PC-3 (cell line): Measurements from ENCODE around the gene GPR119. TPM values are rescaled to one million over a fixed set of nuclear protein-coding genes. Genes with fewer than 3 reads are reported as not detected.

Experiments
- ATAC-seq: fragments of 200-7000 bp; cut with Tn5 transposase; 2 replicates; pipeline ENCODE4 v1.9.1; 2020; ENCODE audit warnings: mild to moderate bottlenecking, moderate library complexity
- BruUV-seq: library from RNA; stranded (reverse); fragments of 400-500 nt; replicated peaks from 2 replicates; lab custom pipeline; 2021; lab: Mats Ljungman, UMichigan
- CTCF ChIA-PET: fragments of 300-600 bp; sonication (Branson Sonifier 250); formaldehyde crosslinking; loops from one replicate; lab custom pipeline; 2022; ENCODE audit warnings: antibody characterized with exemption; lab: Charles Lee
- POLR2A ChIA-PET: fragments of 300-600 bp; sonication (Branson Sonifier 250); formaldehyde crosslinking; loops from one replicate; lab custom pipeline; 2022; ENCODE audit warnings: antibody characterized with exemption; ENCODE audit not compliant: unreplicated experiment; lab: Charles Lee
- DNase-seq: peaks from one replicate; pipeline ENCODE4 v3.0.0-alpha.2; 2015
- H2AFZ ChIP-seq: fragments of 300-600 bp; sonication (generic); 2 replicates; pipeline ENCODE4 v1.6.0; 2016; ENCODE audit warnings: antibody characterized with exemption, low read length
- H3F3A ChIP-seq: fragments of 300-600 bp; sonication (generic); one replicate; pipeline ENCODE4 v1.6.0; 2017; ENCODE audit warnings: antibody characterized with exemption, low read length, control low read depth, mild to moderate bottlenecking; ENCODE audit not compliant: unreplicated experiment
- H3K27ac ChIP-seq: fragments of 300-600 bp; sonication (generic); 2 replicates; pipeline ENCODE4 v1.5.1; 2016; ENCODE audit warnings: mild to moderate bottlenecking, low read length
- H3K27me3 ChIP-seq: fragments of 300-600 bp; sonication (generic); 2 replicates; pipeline ENCODE4 v1.6.1; 2016; ENCODE audit warnings: low read length, mixed read lengths
- H3K36me3 ChIP-seq: fragments of 300-600 bp; sonication (generic); 2 replicates; pipeline ENCODE4 v1.6.1; 2016; ENCODE audit warnings: low read depth, mixed run types, low read length, mixed read lengths
- H3K4me1 ChIP-seq: fragments of 300-600 bp; sonication (generic); 2 replicates; pipeline ENCODE4 v1.5.1; 2016; ENCODE audit warnings: low read length; ENCODE audit not compliant: insufficient read depth
- H3K4me2 ChIP-seq: fragments of 300-600 bp; sonication (generic); 2 replicates; pipeline ENCODE4 v1.6.0; 2016; ENCODE audit warnings: low read length
- H3K4me3 ChIP-seq: fragments of 300-600 bp; sonication (generic); 2 replicates; pipeline ENCODE4 v1.5.1; 2016; ENCODE audit warnings: mild to moderate bottlenecking, low read length, mixed read lengths
- H3K79me2 ChIP-seq: fragments of 300-600 bp; sonication (generic); 2 replicates; pipeline ENCODE4 v1.6.1; 2017; ENCODE audit warnings: low read length, mixed read lengths
- H3K9ac ChIP-seq: fragments of 300-600 bp; sonication (generic); 2 replicates; pipeline ENCODE4 v1.6.0; 2016; ENCODE audit warnings: mild to moderate bottlenecking, low read length
- H3K9me2 ChIP-seq: fragments of 300-600 bp; sonication (generic); replicated peaks from 2 replicates; pipeline ENCODE4 v1.6.1; 2016; ENCODE audit warnings: mixed run types, low read length, mixed read lengths
- H3K9me3 ChIP-seq: fragments of 300-600 bp; sonication (generic); 2 replicates; pipeline ENCODE4 v1.6.1; 2016; ENCODE audit warnings: low read length, mixed read lengths
- H4K20me1 ChIP-seq: fragments of 300-600 bp; sonication (generic); 2 replicates; pipeline ENCODE4 v1.6.1; 2016; ENCODE audit warnings: low read length, mixed read lengths
- CTCF ChIP-seq: fragments of 300-600 bp; sonication (generic); conservative IDR thresholded peaks from 2 replicates; pipeline ENCODE4 v1.5.1; 2017; ENCODE audit warnings: antibody characterized with exemption, low read depth, mild to moderate bottlenecking, low read length
- EZH2 ChIP-seq: fragments of 300-600 bp; sonication (generic); IDR thresholded peaks from one replicate; pipeline ENCODE4 v1.6.1; 2017; ENCODE audit warnings: antibody characterized with exemption, mild to moderate bottlenecking, low read length; ENCODE audit not compliant: unreplicated experiment
- EZH2phosphoT487 ChIP-seq: fragments of 300-600 bp; sonication (generic); IDR thresholded peaks from 2 replicates; pipeline ENCODE4 v1.6.1; 2018; ENCODE audit warnings: mild to moderate bottlenecking, antibody characterized with exemption, low read length, borderline replicate concordance
- intact Hi-C: fragments of 100-400 bp; cut with micrococcal nuclease; formaldehyde crosslinking; loops from 2 replicates; pipeline ENCODE4 v1.9.0; 2023
- total RNA-seq: library from RNA; depleted of rRNA; stranded (reverse); fragments of >200 nt; gene quantifications from 2 replicates; pipeline ENCODE4 v1.2.3, GENCODE V29; 2014

Gene GPR119
- total RNA-seq, 1 experiment from 2014 or later = not detected

- intact Hi-C loops = no loop called here
- no peak overlapping the region for H3K4me2 ChIP-seq
- DNase-seq (no peak), ATAC-seq (no peak)
- TF ChIP-seq EZH2phosphoT487 (no peak), EZH2 (no peak), CTCF (no peak)
- ChIA-PET POLR2A (no interaction called here), CTCF (no interaction called here)
- no peaks in the 10 kb centered on the region for H3K4me1 ChIP-seq
- H3K9me3 ChIP-seq = no peaks in the 10 kb centered on the region
- no peak overlapping the region for H3K4me3 ChIP-seq
- H4K20me1 ChIP-seq = no peaks in the 10 kb centered on the region
- H2AFZ ChIP-seq = no peak overlapping the region
- H3K9me2 ChIP-seq = no peaks in the 10 kb centered on the region
- no peaks in the 10 kb centered on the region for H3F3A ChIP-seq
- BruUV-seq = no TSS peak
- no peaks in the 10 kb centered on the region for H3K79me2 ChIP-seq
- H3K9ac ChIP-seq = no peak overlapping the region
- H3K27me3 ChIP-seq = no peaks in the 10 kb centered on the region
- no peak overlapping the region for H3K27ac ChIP-seq
- H3K36me3 ChIP-seq = no peaks in the 10 kb centered on the region
Measured at GRCh38 chrX:130419263-130419662, 33.8 kb upstream of the GPR119 start.

GRCh38 chrX:130418740-130419139 is 33.3 kb upstream of the GPR119 start:
- intact Hi-C loops = no loop called here
- TF ChIP-seq CTCF (no peak), EZH2phosphoT487 (no peak), EZH2 (no peak)
- H3K9me2 ChIP-seq = no peaks in the 10 kb centered on the region
- no peaks in the 10 kb centered on the region for H3K79me2 ChIP-seq
- ChIA-PET CTCF (no interaction called here), POLR2A (no interaction called here)
- ATAC-seq (no peak), DNase-seq (no peak)
- H3K4me2 ChIP-seq = no peak overlapping the region
- no peaks in the 10 kb centered on the region for H3K4me1 ChIP-seq
- no peaks in the 10 kb centered on the region for H4K20me1 ChIP-seq
- H3F3A ChIP-seq = no peaks in the 10 kb centered on the region
- no peak overlapping the region for H3K4me3 ChIP-seq
- H2AFZ ChIP-seq = no peak overlapping the region
- no TSS peak for BruUV-seq
- H3K27ac ChIP-seq = no peak overlapping the region
- H3K36me3 ChIP-seq = no peaks in the 10 kb centered on the region
- H3K27me3 ChIP-seq = no peaks in the 10 kb centered on the region
- no peak overlapping the region for H3K9ac ChIP-seq
- no peaks in the 10 kb centered on the region for H3K9me3 ChIP-seq

GRCh38 chrX:130418066-130418465 is 32.6 kb upstream of the GPR119 start:
- no peaks in the 10 kb centered on the region for H4K20me1 ChIP-seq
- no peak for TF ChIP-seq EZH2phosphoT487
- TF ChIP-seq CTCF = no peak
- no peak for TF ChIP-seq EZH2
- no peak overlapping the region for H3K9ac ChIP-seq
- no peak overlapping the region for H2AFZ ChIP-seq
- ATAC-seq (no peak), DNase-seq (no peak)
- H3K4me1 ChIP-seq = no peaks in the 10 kb centered on the region
- no peak overlapping the region for H3K4me3 ChIP-seq
- no peaks in the 10 kb centered on the region for H3K27me3 ChIP-seq
- BruUV-seq = no TSS peak
- no peaks in the 10 kb centered on the region for H3F3A ChIP-seq
- ChIA-PET POLR2A (no interaction called here), CTCF (no interaction called here)
- no peak overlapping the region for H3K27ac ChIP-seq
- H3K9me3 ChIP-seq = no peaks in the 10 kb centered on the region
- intact Hi-C loops = no loop called here
- H3K79me2 ChIP-seq = no peaks in the 10 kb centered on the region
- H3K36me3 ChIP-seq = no peaks in the 10 kb centered on the region; the same call in 1 of the 2 replicates
- H3K9me2 ChIP-seq = no peaks in the 10 kb centered on the region
- no peak overlapping the region for H3K4me2 ChIP-seq
